ENCODE data around the gene KLK10.

Gene KLK10, protein sequence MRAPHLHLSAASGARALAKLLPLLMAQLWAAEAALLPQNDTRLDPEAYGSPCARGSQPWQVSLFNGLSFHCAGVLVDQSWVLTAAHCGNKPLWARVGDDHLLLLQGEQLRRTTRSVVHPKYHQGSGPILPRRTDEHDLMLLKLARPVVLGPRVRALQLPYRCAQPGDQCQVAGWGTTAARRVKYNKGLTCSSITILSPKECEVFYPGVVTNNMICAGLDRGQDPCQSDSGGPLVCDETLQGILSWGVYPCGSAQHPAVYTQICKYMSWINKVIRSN

DNA sequence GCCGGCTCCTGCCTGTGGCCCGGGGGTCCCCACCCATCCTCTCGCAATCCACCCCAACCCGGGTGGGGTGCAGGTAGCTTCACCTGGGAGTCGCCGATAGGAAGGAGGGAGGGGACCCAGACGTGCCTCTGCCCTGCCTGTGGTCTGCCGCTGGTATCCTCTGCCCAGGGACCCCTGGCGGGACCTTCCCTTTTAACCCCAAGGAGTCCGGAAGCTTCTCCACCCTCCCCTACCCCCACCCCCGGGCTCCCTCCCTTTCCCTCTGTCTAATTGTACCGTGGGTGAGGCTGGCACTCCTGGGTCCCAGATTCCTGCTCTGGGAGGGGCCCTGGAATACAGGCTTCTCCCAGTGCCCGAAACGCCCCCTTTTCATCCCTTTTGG lies at the start of gene KLK10:
Gene KLK10, minus strand, starts transcription at position 166 of the 382 bp plus-strand sequence. CDS start 579 bp downstream, outside the sequence.
- no peak for DNase-seq

DNA sequence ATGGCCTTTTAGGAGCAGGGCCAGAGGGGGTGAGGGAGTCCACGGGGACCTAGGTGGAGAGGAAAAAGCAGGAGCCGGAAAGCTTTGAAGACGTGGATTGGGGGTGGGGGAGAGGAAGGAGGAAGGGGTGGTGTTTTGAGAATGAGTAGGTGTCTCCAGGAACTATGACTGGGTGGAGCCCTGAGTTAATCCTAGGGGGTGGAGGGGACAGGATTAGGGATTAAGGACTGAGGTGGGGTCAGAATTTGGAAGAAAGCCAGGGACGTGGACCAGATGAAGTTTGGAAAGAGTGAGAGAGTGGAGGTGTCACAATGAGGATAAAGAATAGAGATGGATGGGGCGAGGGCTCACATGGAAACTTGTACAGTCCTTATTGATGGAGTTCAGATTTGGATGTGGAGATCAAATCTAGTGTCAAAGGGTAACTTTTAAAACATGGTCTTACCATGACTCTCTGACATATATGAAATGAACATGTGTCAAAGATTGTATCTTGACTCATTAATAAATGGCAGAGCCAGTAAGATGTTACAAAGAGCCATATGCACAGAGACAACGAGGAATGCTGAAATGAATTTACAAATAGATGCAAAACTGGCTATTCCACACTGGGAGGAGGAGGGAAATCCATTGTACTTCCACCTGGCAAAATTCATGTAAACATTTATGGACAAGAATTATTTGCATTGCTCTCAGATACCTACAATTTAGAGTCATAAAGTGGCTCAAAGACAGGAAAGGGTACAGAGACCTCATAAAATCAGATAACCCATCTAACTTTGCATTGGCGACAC lies 47.1 kb upstream of the KLK10 start:
- no peak for DNase-seq

DNA sequence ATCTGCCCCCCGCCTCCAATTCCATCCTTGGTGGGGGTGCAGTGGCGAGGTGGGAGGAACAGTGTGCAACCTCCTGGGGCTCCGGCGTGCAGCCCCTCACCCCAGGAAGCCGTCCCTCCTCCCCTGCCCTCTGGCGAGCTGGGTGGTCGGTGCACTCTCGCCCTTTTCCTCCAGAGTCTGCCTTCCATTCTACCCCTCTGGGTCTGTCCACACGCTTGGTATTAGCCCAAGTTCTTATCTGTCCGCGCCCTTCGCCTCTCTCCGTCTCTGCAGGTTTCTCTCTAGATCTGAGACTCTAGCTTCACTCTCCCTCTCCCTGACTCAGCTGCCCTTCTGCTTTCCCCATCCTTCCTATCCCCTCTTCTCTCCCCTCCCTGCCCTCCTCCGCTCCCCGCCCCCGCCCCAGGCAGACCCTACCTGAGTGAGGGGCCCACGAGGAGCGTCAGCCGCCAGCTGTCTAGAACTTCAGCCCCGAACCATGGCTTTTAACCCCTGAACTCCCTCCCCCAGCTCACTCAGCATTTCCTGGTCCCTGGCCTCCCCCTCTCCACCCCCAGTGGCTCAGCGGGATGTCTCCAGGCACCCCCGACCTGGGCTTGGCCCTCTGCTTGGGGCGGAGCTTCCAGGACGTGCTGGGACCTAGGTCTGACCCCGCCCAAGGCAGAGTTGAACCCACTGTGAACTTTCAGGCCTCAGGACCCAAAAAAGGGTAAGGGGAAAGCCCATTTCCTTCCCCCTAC lies 45.9 kb upstream of the KLK10 start:
- DNase-seq, result no peak

DNA sequence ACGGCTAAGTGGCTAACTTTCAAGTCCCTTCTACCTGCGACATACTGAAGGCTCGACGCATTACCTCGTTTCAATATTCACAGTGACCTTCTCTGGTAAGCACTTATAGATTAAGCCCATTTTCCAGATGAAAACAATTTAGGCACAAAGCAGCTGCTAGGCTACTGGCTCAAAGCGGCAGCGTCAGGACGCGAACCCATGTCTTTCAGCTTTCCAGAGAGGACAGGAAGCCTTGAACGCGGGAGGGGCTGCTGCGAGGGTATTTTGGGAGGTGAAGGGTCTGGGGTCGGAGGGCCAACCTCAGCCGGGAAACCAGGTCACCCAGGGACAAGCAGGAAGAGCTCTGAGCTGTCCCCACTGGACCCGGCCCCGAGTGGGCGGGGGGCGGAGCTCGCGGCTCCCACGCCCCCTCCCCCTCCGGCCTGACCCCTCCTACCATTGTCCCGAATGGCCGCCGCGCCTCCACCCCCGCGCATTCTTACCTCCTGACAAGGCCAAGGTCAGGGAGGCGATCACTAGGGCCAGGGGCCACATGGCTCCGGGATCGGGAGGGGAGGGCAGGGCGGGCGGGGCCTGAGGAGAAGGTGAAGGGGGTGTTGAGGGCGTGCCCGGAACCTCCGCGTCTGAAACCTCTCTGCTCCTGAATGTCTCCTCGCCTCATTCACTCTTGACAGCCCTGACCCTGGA lies 45.2 kb upstream of the KLK10 start, which contains the start of gene KLK13:
Gene KLK13, minus strand, starts transcription at position 559 of the 687 bp plus-strand sequence. Its CDS starts 25 bp downstream, at position 534.
- DNase-seq, result peak; percentile 1

DNA sequence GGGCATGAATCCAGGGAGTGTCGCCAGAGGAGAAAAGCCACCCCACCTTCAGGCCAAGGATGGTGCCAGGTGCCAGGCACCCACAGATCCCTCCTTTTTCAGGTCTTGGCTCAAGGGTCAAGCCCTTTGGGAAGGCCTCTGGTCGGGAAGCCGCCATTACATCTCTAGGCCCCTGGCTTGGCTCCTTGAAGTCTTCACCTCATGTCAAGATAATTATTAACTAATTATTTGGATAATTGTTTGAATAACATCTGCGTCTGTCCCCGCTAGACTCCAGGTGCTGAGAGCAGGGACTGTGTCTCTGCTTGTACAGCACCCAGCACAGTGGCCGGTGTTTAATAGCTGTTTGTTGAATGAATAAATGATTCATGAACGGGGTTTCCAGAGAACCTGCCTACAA lies 44.2 kb upstream of the KLK10 start:
- DNase-seq, result no peak

DNA sequence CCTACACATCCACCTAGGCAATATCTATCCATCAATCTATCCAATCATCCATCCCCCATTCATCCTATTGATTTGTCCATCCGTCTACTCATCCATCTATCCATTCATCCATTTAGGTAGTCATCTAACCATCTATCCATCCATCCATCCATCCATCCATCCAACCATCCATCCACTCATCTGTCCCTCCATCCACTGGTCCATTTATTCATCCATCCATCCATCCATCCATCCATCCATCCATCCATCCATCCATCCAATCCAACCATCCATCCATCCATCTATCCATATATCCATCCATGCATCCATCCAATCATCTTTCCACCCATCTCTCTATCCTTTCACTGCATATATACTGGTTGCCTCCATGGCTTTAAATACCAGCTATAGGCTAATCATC lies 41.5 kb upstream of the KLK10 start:
- no peak for DNase-seq

DNA sequence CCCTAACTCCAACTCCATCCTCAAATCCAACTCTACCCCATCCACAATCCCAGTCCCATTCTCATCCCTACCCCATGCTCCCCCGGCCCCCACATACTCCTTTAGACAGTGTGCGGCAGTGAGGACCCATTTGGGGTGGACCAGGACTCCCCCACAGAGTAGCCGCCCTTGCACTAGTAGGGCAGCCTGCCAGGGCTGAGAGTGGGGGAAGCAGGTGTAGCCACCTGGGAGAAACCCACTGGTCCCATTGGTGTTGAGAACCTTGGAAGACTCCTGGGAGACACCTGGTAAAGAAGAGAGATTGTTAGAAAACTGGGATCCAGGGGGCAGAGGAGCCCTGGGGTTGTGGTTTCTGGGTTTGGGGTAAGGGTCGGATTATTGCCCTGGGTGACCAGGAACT lies 40.8 kb upstream of the KLK10 start:
- no peak for DNase-seq

DNA sequence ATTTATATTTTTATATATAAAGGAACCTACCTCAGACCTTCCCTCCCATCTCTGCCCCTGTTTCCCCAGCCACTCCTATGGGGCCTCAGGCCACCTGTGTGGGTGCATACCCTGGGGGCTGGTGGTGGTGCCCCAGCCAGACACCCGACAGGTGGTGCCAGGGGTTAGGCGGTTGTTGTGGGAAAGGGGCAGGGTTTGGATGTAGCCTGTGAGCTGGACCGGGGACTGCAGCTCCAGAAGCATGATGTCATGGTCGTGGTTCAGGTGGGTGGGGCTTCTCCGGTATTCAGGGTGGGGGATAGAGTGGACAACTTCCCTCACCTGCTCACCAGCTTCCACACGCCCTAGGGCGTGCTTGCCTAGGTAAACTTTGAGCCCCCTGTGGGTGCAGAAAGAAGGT lies 40.2 kb upstream of the KLK10 start:
- no peak for DNase-seq

DNA sequence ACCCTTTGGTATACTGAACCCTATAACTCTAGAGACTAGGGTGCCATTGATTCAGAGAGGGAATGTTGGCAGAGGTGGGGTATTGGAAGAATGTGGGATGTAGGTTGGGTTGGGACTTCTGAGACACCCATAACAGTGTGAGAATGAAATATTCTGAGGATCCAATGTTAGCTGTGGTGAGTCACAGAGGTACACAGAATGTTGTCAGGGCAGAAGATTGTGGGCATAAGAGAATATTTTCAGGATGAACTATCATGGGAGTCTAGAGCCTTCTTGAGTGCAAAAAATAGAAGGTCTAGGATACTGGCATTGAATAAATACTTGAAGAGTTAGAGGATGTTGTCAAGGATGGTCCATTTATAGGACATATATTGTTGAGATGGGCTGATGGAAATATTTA lies 36.4 kb upstream of the KLK10 start:
- no peak for DNase-seq

DNA sequence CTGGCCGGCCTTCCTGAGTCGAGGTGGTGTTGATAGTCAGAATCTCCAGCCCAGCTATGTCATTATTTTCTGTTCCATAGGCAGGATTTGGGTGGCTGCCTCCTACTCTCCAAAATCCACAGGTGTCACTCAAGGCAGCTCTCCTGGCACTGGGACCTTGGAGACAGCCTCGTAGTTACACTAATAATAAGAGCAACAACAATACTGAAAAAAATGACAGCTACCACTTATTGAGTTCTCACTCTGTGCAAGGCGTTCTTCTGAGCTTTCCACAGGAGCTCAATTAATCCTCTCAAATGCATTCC lies 27.5 kb upstream of the KLK10 start:
- no peak for DNase-seq

DNA sequence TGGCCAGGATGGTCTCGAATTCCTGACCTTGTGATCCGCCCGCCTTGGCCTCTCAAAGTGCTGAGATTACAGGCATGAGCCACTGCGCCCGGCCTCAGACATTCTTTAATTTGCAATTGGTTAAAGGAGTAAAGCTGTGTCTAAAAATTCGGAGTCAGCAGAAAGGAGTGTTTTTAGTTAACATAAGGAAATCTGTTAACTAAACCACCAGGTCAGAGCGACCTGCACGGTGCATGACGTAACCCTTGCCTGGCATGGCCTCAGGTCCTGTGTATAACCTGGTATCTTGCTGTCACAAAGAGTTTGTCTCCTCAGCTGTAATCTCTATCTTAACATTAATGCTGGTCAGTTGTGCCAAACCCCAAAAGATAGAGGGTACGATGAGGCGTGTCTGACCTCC lies 24.8 kb upstream of the KLK10 start:
- no peak for DNase-seq

DNA sequence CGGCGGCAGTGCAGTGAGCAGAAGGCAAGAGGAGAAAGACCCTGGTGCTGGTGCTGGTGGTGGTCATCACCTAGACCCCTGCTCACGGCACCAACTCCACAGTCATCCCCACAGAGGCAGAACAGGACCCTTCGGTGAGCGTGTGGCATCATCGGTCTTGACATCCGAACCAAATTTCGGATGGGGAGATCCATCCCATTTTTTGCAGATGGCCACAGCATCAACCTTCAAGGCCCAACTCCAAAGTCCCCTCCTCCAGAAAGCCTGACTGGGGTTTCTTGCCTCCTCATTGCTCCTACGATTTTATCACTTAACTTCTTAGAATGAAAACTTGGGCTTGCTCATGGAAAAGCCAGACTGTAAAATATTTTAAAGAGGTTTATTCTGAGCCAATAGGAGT lies 24.0 kb upstream of the KLK10 start:
- DNase-seq, result no peak

DNA sequence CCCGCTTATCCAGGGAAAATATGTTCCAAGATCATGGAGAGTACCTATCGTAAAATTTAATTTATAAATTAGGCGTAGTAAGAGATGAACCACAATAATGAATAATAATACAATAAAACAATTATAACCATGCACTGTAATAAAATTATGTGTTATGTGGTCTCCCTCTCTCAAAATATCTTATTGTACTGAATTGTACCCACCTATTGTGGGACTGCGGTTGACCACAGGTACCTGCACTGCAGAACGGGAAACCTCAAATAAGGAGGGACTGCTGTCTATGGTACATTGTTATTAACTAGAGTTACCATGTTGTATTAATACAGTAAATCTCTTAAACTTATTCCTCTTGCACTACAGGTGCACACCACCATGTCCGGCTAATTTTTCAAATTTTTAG lies 20.6 kb upstream of the KLK10 start:
- no peak for DNase-seq

DNA sequence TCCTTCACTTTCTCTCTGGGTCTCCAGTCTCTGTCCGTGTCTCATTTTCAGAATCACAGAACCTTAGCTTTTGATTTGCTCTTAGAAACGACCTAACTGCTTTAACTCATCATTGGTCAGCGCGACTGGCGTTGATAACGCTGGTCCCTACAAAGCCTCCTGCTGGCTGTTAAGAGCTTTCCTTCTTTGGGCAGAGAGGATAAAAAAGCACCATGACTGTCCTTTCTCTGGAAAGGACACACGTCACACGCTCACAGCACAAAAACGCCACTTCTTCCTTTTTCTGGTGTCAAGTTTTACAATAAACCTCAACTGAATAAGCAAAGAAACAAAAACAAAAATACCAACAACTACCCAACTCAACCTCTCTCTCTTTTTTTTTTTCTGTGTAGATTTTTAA lies 17.0 kb upstream of the KLK10 start:
- DNase-seq, result no peak

DNA sequence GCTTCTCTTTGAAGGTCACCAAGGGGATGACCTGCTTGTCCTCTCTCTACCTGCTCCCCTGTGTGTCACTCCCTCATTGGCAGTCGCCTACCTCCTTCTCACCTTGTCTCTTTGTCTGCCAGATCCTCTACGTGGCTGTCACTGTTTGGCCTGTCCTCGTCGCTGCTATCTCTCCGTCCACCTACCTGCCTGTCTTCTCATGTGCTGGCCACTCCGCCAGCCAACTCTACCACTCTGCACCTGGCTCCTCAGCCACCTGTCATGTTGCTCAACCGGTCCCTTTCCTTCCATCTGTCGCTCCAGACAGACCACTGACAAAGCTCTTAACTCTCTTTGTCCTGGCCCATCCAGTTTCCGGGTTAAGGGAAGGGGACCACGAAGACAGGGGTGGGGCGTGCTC lies 15.2 kb upstream of the KLK10 start, which contains the start of gene KLK12:
Gene KLK12, minus strand, starts transcription at position 299 of the 400 bp plus-strand sequence. CDS start 381 bp downstream, outside the sequence.
- DNase-seq, result no peak

DNA sequence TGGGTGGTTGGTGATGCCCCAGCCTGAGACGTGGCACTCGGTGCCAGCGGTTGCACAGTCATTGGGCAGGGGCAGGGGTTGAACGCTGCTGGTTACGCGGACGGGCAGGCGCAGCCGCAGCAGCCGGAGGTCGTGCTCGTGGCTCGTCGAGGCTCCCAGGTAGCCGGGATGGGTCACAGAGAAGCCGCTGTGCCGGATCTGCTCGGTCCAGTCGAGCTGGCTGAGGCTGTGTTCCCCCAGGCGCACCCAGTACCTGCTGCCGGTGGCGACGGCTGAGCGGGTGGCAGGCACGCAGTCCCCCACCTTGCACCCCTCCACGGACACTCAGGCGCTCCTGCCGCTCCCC lies 12.3 kb upstream of the KLK10 start:
- no peak for DNase-seq

DNA sequence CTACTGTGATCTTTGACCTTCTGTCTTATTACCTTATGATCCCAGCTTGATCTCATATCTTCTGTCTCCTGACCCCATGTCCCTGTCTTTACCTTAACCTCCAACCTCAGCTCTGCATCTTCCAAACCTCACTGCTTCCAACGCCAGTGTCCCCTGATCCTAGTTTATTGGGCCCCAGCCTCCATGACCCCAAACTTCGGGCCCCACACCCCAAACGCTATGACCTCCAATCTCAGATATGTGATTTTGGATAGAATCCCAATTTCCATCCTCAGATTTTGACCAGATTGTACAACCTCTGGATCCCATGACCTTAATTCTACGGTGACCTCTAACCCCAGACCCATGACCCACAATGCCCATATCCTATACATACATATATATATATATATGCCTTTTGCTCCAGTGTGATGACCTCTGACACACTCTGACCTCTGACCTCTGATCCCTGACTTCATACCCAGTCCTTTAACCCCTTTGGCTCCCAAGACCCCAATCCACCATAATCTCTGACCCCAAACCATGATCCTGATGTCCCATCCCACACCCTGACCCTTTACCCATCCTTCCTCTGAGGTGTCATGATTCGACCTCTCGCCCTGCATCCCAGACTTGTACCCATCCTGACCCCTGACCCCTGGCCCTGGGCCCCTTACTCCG lies 11.8 kb upstream of the KLK10 start:
- DNase-seq, result no peak

DNA sequence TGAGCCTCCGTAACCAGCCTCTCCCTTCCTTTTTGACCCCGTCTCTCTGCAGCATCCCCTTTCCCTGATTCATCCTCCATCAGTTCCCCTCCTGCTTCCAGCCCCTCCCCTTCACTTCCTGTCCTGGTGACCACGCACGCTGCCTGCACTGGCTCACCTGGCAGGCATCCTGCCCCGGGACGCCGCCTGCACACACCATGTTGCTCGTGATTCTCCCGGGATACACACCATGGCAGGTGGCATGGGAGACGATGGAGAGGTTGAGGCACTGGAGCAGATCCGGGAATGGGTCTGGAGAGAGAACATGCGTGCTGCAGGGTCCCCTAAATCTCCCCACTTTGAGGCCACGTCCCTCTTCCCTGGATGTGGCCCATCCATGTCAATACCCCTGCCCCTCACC lies 11.1 kb upstream of the KLK10 start:
- DNase-seq, result no peak

DNA sequence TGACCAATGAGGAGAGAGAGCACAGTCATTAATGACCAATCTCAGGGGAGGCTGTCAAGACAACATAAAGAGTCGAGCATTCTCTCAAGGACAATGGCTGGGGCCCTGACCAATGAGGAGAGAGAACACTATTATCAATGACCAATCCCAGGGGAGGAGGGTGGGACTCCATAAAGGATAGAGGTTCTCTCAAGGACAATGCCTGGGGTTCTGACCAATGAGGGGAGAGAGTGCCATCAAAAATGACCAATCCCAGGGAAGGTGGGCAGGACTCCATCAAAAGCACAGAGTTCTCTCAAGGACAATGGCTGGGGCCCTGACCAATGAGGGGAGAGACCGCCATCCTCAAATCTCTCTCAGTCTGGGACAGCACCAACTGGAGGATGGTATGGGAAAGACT lies 10.2 kb upstream of the KLK10 start:
- no peak for DNase-seq

DNA sequence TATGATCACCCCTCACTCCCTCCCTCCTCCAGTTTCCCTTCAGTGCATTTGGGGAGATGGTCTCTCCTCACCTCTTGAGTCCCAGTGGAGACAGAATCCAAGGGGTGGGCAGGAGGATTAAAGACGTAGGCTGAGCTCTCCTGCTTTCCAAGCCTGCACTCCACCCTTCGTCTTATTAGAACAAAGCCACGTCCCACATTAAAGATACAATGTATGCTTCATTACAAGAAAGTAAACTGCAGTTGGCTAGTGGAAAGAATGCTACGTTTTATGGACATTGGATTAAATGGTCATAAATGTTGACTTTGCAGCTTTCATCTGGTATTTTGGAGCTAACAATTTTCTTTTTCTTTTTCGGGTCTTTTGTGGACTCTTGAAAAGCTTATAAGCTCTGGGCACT lies 8.4 kb upstream of the KLK10 start:
- DNase-seq, result no peak

DNA sequence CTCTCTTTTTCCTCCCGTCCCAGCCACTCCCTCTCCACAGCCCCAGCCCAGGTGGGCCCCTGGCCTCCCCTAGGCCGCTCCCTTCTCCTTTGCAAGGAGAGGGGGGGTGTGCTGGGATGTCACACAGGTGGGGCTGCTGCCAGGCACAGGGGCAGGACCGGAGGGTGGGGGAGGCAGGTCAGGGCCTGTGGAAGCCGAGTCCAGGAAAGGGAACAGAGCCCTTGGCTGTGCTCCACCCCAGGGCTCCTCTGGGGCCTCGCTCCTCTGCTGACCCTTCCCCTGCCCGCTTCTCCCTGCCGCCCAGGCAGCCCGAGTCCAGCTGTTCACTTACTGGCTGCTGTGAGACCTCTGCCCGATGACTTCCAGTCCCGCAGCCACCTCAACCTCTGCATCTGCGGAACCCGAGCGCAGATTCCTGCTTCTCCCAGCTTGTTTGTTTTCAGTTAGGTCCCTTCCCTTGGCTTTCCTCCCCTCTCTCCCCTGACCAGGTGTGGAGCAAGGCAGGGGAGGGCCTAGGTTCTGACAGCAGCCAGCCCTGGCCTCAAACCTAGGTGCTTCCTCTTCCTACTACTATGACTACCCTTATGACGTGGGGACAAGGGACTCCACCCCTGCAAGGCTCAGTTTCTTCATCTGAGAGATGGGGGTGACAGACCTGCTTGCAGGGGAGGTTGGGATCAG lies 7.8 kb upstream of the KLK10 start:
- DNase-seq, result no peak

DNA sequence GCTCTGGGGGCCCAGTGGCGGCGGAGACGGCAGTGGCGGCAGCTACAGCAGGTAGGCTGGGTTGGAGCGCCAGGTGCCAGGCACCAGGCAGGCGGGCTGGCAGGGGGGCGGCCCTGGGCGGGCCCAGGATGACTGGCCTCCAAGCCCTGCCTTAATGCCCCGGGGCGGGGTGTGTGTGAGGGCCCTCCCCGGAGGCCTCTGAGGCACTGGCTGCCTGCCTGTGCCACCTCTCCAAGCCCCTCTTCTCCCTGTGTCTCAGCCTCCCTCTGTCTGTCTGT lies 7.0 kb upstream of the KLK10 start, which contains the start of gene KLK11:
Gene KLK11, minus strand, starts transcription at position 63 of the 278 bp plus-strand sequence. CDS start 985 bp downstream, outside the sequence.
- no peak for DNase-seq
